Measurements from ENCODE around the gene BHLHA9. TPM values are rescaled to one million over a fixed set of nuclear protein-coding genes. Genes with fewer than 3 reads are reported as not detected.

The BHLHA9 gene
- total RNA-seq, 4 donors from 2014 or later, result not detected

GRCh38 chr17:1227917-1228780, 42.1 kb upstream of the BHLHA9 start:
- ATAC-seq (ENCODE audit: low FRiP score) (peak; percentile 18), DNase-seq (ENCODE audit: low spot score) (no peak)
- TF ChIP-seq, protein P1, sequence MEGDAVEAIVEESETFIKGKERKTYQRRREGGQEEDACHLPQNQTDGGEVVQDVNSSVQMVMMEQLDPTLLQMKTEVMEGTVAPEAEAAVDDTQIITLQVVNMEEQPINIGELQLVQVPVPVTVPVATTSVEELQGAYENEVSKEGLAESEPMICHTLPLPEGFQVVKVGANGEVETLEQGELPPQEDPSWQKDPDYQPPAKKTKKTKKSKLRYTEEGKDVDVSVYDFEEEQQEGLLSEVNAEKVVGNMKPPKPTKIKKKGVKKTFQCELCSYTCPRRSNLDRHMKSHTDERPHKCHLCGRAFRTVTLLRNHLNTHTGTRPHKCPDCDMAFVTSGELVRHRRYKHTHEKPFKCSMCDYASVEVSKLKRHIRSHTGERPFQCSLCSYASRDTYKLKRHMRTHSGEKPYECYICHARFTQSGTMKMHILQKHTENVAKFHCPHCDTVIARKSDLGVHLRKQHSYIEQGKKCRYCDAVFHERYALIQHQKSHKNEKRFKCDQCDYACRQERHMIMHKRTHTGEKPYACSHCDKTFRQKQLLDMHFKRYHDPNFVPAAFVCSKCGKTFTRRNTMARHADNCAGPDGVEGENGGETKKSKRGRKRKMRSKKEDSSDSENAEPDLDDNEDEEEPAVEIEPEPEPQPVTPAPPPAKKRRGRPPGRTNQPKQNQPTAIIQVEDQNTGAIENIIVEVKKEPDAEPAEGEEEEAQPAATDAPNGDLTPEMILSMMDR (IDR thresholded peaks at IDR 0.05), result no peak

GRCh38 chr17:1228781-1229348, 41.4 kb upstream of the BHLHA9 start:
- DNase-seq (ENCODE audit: low spot score) (no peak), ATAC-seq (ENCODE audit: low FRiP score) (no peak)
- TF ChIP-seq, protein P1 (IDR thresholded peaks at IDR 0.05), result no peak

GRCh38 chr17:1229349-1229899, 40.8 kb upstream of the BHLHA9 start:
- peak; percentile 72 for ATAC-seq (ENCODE audit: low FRiP score)
- no peak for DNase-seq (ENCODE audit: low spot score)

GRCh38 chr17:1229900-1230501, 40.2 kb upstream of the BHLHA9 start:
- no peak for DNase-seq (ENCODE audit: low spot score)
- TF ChIP-seq, protein P1 (IDR thresholded peaks at IDR 0.05), result no peak
- peak; percentile 27 for ATAC-seq (ENCODE audit: low FRiP score)

More at GRCh38 chr17:1229349-1229899, 40.8 kb upstream of the BHLHA9 start:
- TF ChIP-seq, protein P1 (IDR thresholded peaks at IDR 0.05), result no peak

DNA sequence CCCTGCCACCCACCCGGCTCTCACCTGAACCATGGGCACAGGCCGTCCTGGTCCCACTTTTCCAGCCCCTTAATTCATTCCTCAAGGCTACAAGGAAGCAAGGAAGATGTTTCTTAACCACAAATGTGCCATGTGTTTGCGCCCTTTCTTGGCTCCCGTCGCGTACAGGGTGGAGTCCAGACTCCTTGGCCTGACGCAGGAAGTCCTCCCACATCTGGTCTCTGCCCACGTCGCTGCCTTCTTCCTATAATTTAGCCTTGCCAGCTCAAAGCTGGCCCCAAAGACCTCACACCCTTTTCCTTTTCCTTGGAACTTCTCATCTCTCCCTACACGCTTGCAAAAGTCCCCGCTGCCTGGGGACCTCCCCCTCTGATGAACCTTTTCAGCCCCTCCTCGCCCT, 38.8 kb upstream of the BHLHA9 start:
- no peak for DNase-seq (ENCODE audit: low spot score)
- TF ChIP-seq, protein P1 (IDR thresholded peaks at IDR 0.05), result no peak
- peak; percentile 31 for ATAC-seq (ENCODE audit: low FRiP score)

GRCh38 chr17:1232331-1232730, 37.9 kb upstream of the BHLHA9 start:
- TF ChIP-seq, protein P1 (IDR thresholded peaks at IDR 0.05), result no peak
- DNase-seq (ENCODE audit: low spot score), result no peak

More at GRCh38 chr17:1232331-1232730, 37.9 kb upstream of the BHLHA9 start:
- ATAC-seq (ENCODE audit: low FRiP score), result no peak
